ENCODE measurements around the gene TM9SF3.

GRCh38 chr10:96524741-96525140 is 62.1 kb downstream of the TM9SF3 start:
- TF ChIP-seq CTCF (IDR thresholded peaks at IDR 0.05) (no peak), POLR2A (IDR thresholded peaks at IDR 0.05) (no peak)
